ENCODE results near the gene TEC.

Gene TEC

GRCh38 chr4:48210966-48211328, 58.7 kb downstream of the TEC start:
- peaks cover 12% of the 10 kb centered on the region for H3K4me1 Mint-ChIP-seq (ENCODE audit: low read depth)
- no peak overlapping the region for H3K27ac Mint-ChIP-seq
- H3K4me3 Mint-ChIP-seq: no peak overlapping the region
- no peaks in the 10 kb centered on the region for H3K9me3 Mint-ChIP-seq
- no peaks in the 10 kb centered on the region for H3K36me3 Mint-ChIP-seq (ENCODE audit: low read depth)
- no peaks in the 10 kb centered on the region for H3K27me3 Mint-ChIP-seq (ENCODE audit: low read depth)

DNA sequence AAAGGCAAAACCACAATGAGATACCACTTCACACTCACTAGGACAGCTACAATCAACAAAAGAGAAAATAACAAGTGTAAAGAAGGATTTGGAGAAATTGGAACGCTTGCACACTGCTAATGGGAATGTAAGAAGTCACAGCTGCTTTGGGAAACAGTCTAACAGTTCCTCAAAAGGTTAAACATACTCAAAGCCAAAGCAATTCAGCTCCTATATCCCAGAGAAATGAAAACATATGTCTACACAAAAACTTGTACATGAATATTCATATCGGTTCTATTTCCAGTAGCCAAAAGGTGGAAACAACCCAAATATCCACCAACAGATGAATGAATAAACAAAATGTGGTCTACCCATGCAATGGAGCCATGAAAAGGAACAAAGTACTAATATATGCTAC, 64.0 kb downstream of the TEC start:
- Mint-ChIP-seq H3K27me3 (ENCODE audit: low read depth) (no peaks in the 10 kb centered on the region), H3K4me3 (no peak overlapping the region), H3K9me3 (no peaks in the 10 kb centered on the region), H3K27ac (no peak overlapping the region), H3K4me1 (ENCODE audit: low read depth) (peaks cover 3% of the 10 kb centered on the region), H3K36me3 (ENCODE audit: low read depth) (no peaks in the 10 kb centered on the region)

DNA sequence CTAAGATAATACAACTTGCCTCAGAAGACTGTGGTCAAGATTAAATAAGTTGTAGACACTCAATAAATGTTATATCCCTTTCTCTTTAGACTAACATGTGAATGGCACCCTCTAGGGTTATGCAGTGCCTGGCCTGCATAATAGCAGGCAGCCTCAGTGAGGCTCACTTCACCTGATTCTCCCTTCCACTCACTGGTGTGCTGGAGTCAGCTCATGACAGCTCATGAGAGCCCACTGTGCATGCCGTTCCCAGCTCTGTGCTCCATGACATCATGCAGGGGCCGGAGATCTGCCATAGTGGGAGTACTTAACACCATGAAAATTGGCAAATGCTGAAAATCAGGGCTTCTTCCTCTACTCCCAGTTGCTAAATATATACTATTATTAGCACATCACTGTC, 64.5 kb downstream of the TEC start:
- H3K4me1 Mint-ChIP-seq (ENCODE audit: low read depth): peaks cover 1% of the 10 kb centered on the region
- no peaks in the 10 kb centered on the region for H3K27me3 Mint-ChIP-seq (ENCODE audit: low read depth)
- H3K27ac Mint-ChIP-seq: no peak overlapping the region
- H3K4me3 Mint-ChIP-seq: no peak overlapping the region
- H3K9me3 Mint-ChIP-seq: no peaks in the 10 kb centered on the region
- H3K36me3 Mint-ChIP-seq (ENCODE audit: low read depth): no peaks in the 10 kb centered on the region

- no peaks in the 10 kb centered on the region for H3K4me1 Mint-ChIP-seq (ENCODE audit: low read depth)
- H3K4me3 Mint-ChIP-seq: no peak overlapping the region
- no peaks in the 10 kb centered on the region for H3K9me3 Mint-ChIP-seq
- H3K27me3 Mint-ChIP-seq (ENCODE audit: low read depth): no peaks in the 10 kb centered on the region
- no peaks in the 10 kb centered on the region for H3K36me3 Mint-ChIP-seq (ENCODE audit: low read depth)
- H3K27ac Mint-ChIP-seq: no peak overlapping the region
These were observed 65.8 kb downstream of the TEC start for GRCh38 chr4:48203819-48204218.

GRCh38 chr4:48197643-48198237, 71.9 kb downstream of the TEC start:
- no peaks in the 10 kb centered on the region for H3K9me3 Mint-ChIP-seq
- no peaks in the 10 kb centered on the region for H3K4me1 Mint-ChIP-seq (ENCODE audit: low read depth)
- no peak overlapping the region for H3K4me3 Mint-ChIP-seq
- H3K36me3 Mint-ChIP-seq (ENCODE audit: low read depth): no peaks in the 10 kb centered on the region
- no peak overlapping the region for H3K27ac Mint-ChIP-seq
- no peaks in the 10 kb centered on the region for H3K27me3 Mint-ChIP-seq (ENCODE audit: low read depth)

GRCh38 chr4:48196758-48197504, 72.7 kb downstream of the TEC start:
- H3K36me3 Mint-ChIP-seq (ENCODE audit: low read depth): no peaks in the 10 kb centered on the region
- no peaks in the 10 kb centered on the region for H3K4me1 Mint-ChIP-seq (ENCODE audit: low read depth)
- no peaks in the 10 kb centered on the region for H3K9me3 Mint-ChIP-seq
- H3K27ac Mint-ChIP-seq: no peak overlapping the region
- no peak overlapping the region for H3K4me3 Mint-ChIP-seq
- no peaks in the 10 kb centered on the region for H3K27me3 Mint-ChIP-seq (ENCODE audit: low read depth)

- H3K27ac Mint-ChIP-seq: no peak overlapping the region
- H3K4me3 Mint-ChIP-seq: no peak overlapping the region
- H3K9me3 Mint-ChIP-seq: no peaks in the 10 kb centered on the region
These were observed 73.8 kb downstream of the TEC start for GRCh38 chr4:48195853-48196252.

DNA sequence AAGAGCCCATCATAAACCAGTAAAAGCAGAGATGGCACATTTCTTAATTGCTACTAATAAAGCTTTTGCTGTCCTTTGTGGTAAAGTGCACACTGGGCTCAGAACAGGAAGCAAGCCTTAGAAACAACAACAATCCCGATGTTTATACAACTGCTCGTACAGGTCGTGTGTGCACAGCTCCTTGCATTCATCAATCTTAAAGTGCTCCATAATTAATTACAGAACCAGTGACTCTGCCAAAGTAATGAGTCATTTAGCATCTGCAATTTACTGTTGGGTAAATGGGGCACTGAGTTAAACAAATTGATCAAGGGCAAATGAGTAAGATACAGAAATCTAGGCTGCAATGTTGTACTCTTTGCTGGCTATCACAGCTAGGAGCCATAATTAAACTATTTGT, 74.3 kb downstream of the TEC start:
- no peaks in the 10 kb centered on the region for H3K27me3 Mint-ChIP-seq (ENCODE audit: low read depth)
- H3K27ac Mint-ChIP-seq: no peak overlapping the region
- H3K9me3 Mint-ChIP-seq: no peaks in the 10 kb centered on the region
- no peaks in the 10 kb centered on the region for H3K36me3 Mint-ChIP-seq (ENCODE audit: low read depth)
- H3K4me1 Mint-ChIP-seq (ENCODE audit: low read depth): no peaks in the 10 kb centered on the region
- no peak overlapping the region for H3K4me3 Mint-ChIP-seq

More at GRCh38 chr4:48195853-48196252, 73.8 kb downstream of the TEC start:
- no peaks in the 10 kb centered on the region for H3K4me1 Mint-ChIP-seq (ENCODE audit: low read depth)
- no peaks in the 10 kb centered on the region for H3K36me3 Mint-ChIP-seq (ENCODE audit: low read depth)
- H3K27me3 Mint-ChIP-seq (ENCODE audit: low read depth): no peaks in the 10 kb centered on the region

- no peak overlapping the region for H3K27ac Mint-ChIP-seq
- H3K4me1 Mint-ChIP-seq (ENCODE audit: low read depth): no peaks in the 10 kb centered on the region
- H3K27me3 Mint-ChIP-seq (ENCODE audit: low read depth): no peaks in the 10 kb centered on the region
- H3K9me3 Mint-ChIP-seq: no peaks in the 10 kb centered on the region
- H3K4me3 Mint-ChIP-seq: no peak overlapping the region
- H3K36me3 Mint-ChIP-seq (ENCODE audit: low read depth): no peaks in the 10 kb centered on the region
These were observed 74.7 kb downstream of the TEC start for GRCh38 chr4:48194971-48195370.

DNA sequence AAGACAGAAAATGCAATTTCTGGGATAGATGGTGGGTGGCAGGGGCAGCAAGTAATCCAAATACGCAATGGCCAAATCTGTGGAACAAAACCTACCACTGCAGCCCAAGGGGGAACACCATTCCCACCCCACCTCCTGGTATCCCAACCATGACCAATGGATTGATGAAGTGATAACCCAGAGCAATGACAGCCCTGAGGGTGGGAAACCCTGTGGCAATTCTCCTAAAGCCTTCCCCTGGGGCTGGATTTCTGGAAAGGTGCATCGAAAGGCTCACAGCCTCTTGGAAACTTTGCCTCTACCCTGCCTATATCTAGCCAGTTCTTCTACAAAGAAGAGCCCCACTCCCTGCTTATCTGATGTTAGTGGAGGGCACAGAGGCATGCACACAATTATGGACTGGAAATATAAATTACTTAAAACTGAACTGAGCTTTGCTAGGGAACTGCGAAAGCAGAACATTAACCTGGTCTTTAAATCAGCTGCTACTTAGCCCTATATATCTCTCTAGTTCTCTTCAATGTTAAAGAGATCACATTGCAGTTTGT, 75.6 kb downstream of the TEC start:
- no peaks in the 10 kb centered on the region for H3K9me3 Mint-ChIP-seq
- H3K36me3 Mint-ChIP-seq (ENCODE audit: low read depth): no peaks in the 10 kb centered on the region
- no peak overlapping the region for H3K27ac Mint-ChIP-seq

DNA sequence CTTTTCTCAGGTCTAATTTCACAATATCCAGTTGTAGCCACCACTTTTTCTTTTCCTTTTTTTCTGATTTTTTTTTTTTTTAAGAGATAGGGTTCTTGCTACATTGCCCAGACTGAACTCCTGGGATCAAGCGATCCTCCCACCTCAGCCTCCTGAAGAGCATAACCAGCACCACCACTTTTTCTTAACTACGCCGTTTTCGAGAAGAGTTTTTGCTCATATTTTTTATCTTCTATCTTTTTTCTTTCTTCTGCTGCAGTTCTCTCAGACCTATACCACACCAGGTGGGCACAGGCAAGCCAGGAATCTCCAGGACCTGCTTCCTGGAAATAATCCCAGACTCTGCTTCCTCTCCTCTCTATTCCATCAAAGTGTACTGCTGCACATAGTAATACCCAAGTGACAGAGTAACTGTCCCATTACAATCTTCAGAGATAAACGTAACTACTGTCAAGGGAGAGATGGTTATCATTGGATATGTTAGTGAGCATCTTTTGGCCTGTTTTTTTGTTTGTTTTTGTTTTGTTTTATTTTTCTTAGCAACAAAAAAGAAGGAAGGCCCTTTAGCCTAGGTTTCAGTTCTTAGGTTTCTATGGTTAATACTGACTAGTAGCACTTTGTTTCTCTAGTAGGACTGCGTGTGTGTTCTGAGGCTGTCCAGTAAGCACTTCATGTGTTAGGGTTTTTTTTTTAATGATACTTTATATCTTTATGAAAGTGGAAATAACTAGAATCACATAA, 76.4 kb downstream of the TEC start:
- Mint-ChIP-seq H3K27ac (no peak overlapping the region), H3K27me3 (ENCODE audit: low read depth) (no peaks in the 10 kb centered on the region)

More for the DNA sequence above, 75.6 kb downstream of the TEC start:
- no peaks in the 10 kb centered on the region for H3K27me3 Mint-ChIP-seq (ENCODE audit: low read depth)
- H3K4me3 Mint-ChIP-seq: no peak overlapping the region
- no peaks in the 10 kb centered on the region for H3K4me1 Mint-ChIP-seq (ENCODE audit: low read depth)

GRCh38 chr4:48191758-48192157, 77.9 kb downstream of the TEC start:
- H3K27ac Mint-ChIP-seq: no peak overlapping the region
- H3K4me3 Mint-ChIP-seq: no peak overlapping the region
- H3K9me3 Mint-ChIP-seq: no peaks in the 10 kb centered on the region

More for the DNA sequence above, 76.4 kb downstream of the TEC start:
- Mint-ChIP-seq H3K36me3 (ENCODE audit: low read depth) (no peaks in the 10 kb centered on the region), H3K4me3 (no peak overlapping the region), H3K4me1 (ENCODE audit: low read depth) (no peaks in the 10 kb centered on the region), H3K9me3 (no peaks in the 10 kb centered on the region)

GRCh38 chr4:48190839-48191238, 78.8 kb downstream of the TEC start:
- H3K4me1 Mint-ChIP-seq (ENCODE audit: low read depth): no peaks in the 10 kb centered on the region
- no peak overlapping the region for H3K27ac Mint-ChIP-seq
- no peaks in the 10 kb centered on the region for H3K36me3 Mint-ChIP-seq (ENCODE audit: low read depth)
- no peaks in the 10 kb centered on the region for H3K9me3 Mint-ChIP-seq
- no peak overlapping the region for H3K4me3 Mint-ChIP-seq
- H3K27me3 Mint-ChIP-seq (ENCODE audit: low read depth): no peaks in the 10 kb centered on the region

More at GRCh38 chr4:48191758-48192157, 77.9 kb downstream of the TEC start:
- Mint-ChIP-seq H3K27me3 (ENCODE audit: low read depth) (no peaks in the 10 kb centered on the region), H3K36me3 (ENCODE audit: low read depth) (no peaks in the 10 kb centered on the region), H3K4me1 (ENCODE audit: low read depth) (no peaks in the 10 kb centered on the region)

GRCh38 chr4:48189731-48190130, 79.9 kb downstream of the TEC start:
- Mint-ChIP-seq H3K27ac (no peak overlapping the region), H3K36me3 (ENCODE audit: low read depth) (no peaks in the 10 kb centered on the region)

DNA sequence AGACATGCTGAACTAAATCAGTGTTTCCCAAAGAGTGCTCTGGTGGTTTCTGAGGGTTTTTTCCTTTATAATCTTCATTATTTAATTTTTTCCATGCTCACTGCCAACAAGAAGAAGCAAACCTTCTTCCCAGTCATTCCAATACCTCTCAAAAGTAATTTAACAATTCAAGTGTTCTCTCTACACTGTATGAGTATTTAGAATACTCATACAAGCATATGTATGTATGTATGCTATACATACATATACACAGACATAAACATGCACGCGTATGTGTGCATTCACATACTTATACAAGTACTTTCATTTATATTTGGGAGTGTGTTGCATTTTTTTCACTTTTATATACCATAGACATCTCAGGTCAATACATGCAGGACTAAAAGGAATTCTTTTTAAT, 81.2 kb downstream of the TEC start:
- Mint-ChIP-seq H3K4me1 (ENCODE audit: low read depth) (no peaks in the 10 kb centered on the region), H3K9me3 (no peaks in the 10 kb centered on the region), H3K27ac (no peak overlapping the region), H3K4me3 (no peak overlapping the region), H3K27me3 (ENCODE audit: low read depth) (no peaks in the 10 kb centered on the region), H3K36me3 (ENCODE audit: low read depth) (no peaks in the 10 kb centered on the region)

More at GRCh38 chr4:48189731-48190130, 79.9 kb downstream of the TEC start:
- Mint-ChIP-seq H3K27me3 (ENCODE audit: low read depth) (no peaks in the 10 kb centered on the region), H3K4me3 (no peak overlapping the region), H3K9me3 (no peaks in the 10 kb centered on the region), H3K4me1 (ENCODE audit: low read depth) (no peaks in the 10 kb centered on the region)

Measured in T-helper 1 cell treated with Interleukin-12 subunit alpha and Interleukin-12 subunit beta and Interleukin-4 antibody, amounts not matched to agents 30 μg/mL and 1 μg/mL, for 36 hours (primary cell).